K562 (cell line): ENCODE results near the gene HPS5. TPM values are rescaled to one million over a fixed set of nuclear protein-coding genes. Genes with fewer than 3 reads are reported as not detected.

Experiments
- ATAC-seq: fragments of 200-7000 bp; cut with Tn5 transposase; 3 replicates; pipeline ENCODE4 v1.9.1; 2020; ENCODE audit warnings: moderate library complexity
- BruUV-seq: library from RNA; stranded (reverse); fragments of 400-500 nt; replicated peaks from 2 replicates; lab custom pipeline; 2021; lab: Mats Ljungman, UMichigan
- CTCF ChIA-PET: fragments of 300-600 bp; formaldehyde crosslinking; extraction: SDS; loops from one replicate; lab custom pipeline; 2021; ENCODE audit warnings: low intra/inter-chr PET ratio; lab: Yijun Ruan, JAX
- POLR2A ChIA-PET: fragments of 300-600, 350-650 bp; sonication (Branson Sonifier 250); formaldehyde crosslinking; extraction: SDS; loops from one replicate; lab custom pipeline; 2021; ENCODE audit warnings: antibody characterized with exemption, inconsistent platforms; lab: Yijun Ruan, JAX
- DNase-seq, 4 experiments: peaks; one replicate each; pipeline versions ENCODE4 v3.0.0 to v3.0.0-alpha.2; 2011 to 2018; ENCODE audit warnings: low spot score in 3 of 4, mixed read lengths in 3 of 4; ENCODE audit errors: extremely low read depth in 1 of 4
- FAIRE-seq: peaks from 2 replicates; lab custom pipeline; 2011; peaks lifted over from hg19 to GRCh38; lab: Jason Lieb, UNC
- H2AFZ ChIP-seq: 2 replicates; pipeline ENCODE4 v1.6.0; 2011; ENCODE audit warnings: low read depth, low read length, control low read depth, inconsistent platforms
- H3K27ac ChIP-seq: fragments of 200-600 bp; 3 replicates; pipeline ENCODE4 v1.8.0; 2011; ENCODE audit warnings: low read depth, mild to moderate bottlenecking, control low read depth, inconsistent platforms, low read length, moderate library complexity, mixed read lengths; ENCODE audit errors: extremely low read depth
- H3K27me3 ChIP-seq, 2 experiments: fragments of 300-600 bp in 1 of 2; 2 replicates in 1 of 2; 3 replicates in 1 of 2; pipeline versions ENCODE4 v1.6.0 to v1.8.0; 2011; ENCODE audit warnings: inconsistent platforms in 2 of 2, low read length in 2 of 2, mild to moderate bottlenecking in 1 of 2, mixed read lengths in 1 of 2, moderate library complexity in 1 of 2; ENCODE audit not compliant: control insufficient read depth in 2 of 2, insufficient read depth in 2 of 2
- H3K36me3 ChIP-seq: fragments of 300-600 bp; 3 replicates; pipeline ENCODE4 v1.8.0; 2011; ENCODE audit warnings: mild to moderate bottlenecking, low read length, inconsistent platforms; ENCODE audit not compliant: control insufficient read depth, insufficient read depth
- H3K4me1 ChIP-seq, 2 experiments: fragments of 200-600 bp in 1 of 2; replicated peaks in 1 of 2; 2 replicates in 1 of 2; 3 replicates in 1 of 2; pipeline versions ENCODE4 v1.5.1 to v1.8.0; 2011; ENCODE audit warnings: inconsistent platforms in 2 of 2, low read length in 2 of 2, mild to moderate bottlenecking in 1 of 2, mixed read lengths in 1 of 2, moderate library complexity in 1 of 2; ENCODE audit not compliant: control insufficient read depth in 2 of 2, insufficient read depth in 2 of 2
- H3K4me2 ChIP-seq: 2 replicates; pipeline ENCODE4 v1.6.1; 2011; ENCODE audit warnings: low read length, control low read depth, inconsistent platforms, mixed read lengths; ENCODE audit not compliant: insufficient read depth
- H3K4me3 ChIP-seq: fragments of 200-600 bp; sonication (generic), shearing (Covaris generic); 2 replicates; pipeline ENCODE4 v1.5.1; 2016; ENCODE audit warnings: control low read depth, inconsistent platforms
- H3K79me2 ChIP-seq: fragments of 200-600 bp; 3 replicates; pipeline ENCODE4 v1.8.0; 2011; ENCODE audit warnings: low read length, inconsistent platforms; ENCODE audit not compliant: control insufficient read depth, insufficient read depth
- H3K9ac ChIP-seq, 2 experiments: 2 replicates each; pipeline versions ENCODE4 v1.6.0 to v1.6.1; 2011; ENCODE audit warnings: low read depth in 2 of 2, low read length in 2 of 2, control low read depth in 1 of 2, inconsistent platforms in 1 of 2, mild to moderate bottlenecking in 1 of 2, mixed read lengths in 1 of 2; ENCODE audit not compliant: insufficient read depth in 1 of 2
- H3K9me1 ChIP-seq: one replicate; pipeline ENCODE4 v1.6.0; 2011; ENCODE audit warnings: inconsistent platforms, mild to moderate bottlenecking, low read length, moderate library complexity; ENCODE audit not compliant: control insufficient read depth, insufficient read depth
- H3K9me3 ChIP-seq: replicated peaks from 2 replicates; pipeline ENCODE4 v1.5.1; 2011; ENCODE audit warnings: low read depth, low read length, inconsistent platforms; ENCODE audit not compliant: control insufficient read depth, insufficient read depth
- H4K20me1 ChIP-seq: replicated peaks from 2 replicates; pipeline ENCODE4 v1.6.1; 2011; ENCODE audit warnings: low read length, inconsistent platforms, mixed read lengths; ENCODE audit not compliant: control insufficient read depth, insufficient read depth
- BMI1 ChIP-seq: fragments of 150-350 bp; IDR thresholded peaks from 2 replicates; pipeline ENCODE4 v1.6.1; 2014; ENCODE audit warnings: low read length
- CHD2 ChIP-seq: IDR thresholded peaks from 2 replicates; pipeline ENCODE4 v1.6.1; 2011; ENCODE audit warnings: low read depth, low read length
- CTCF ChIP-seq, 3 experiments: IDR thresholded peaks in 2 of 3; conservative IDR thresholded peaks in 1 of 3; 2 replicates each; pipeline ENCODE4 v1.5.1; 2011 to 2012; ENCODE audit warnings: low read length in 3 of 3, mild to moderate bottlenecking in 3 of 3, control low read depth in 2 of 3, improper control_type of control experiment in 1 of 3, inconsistent platforms in 1 of 3, low read depth in 1 of 3, mixed read lengths in 1 of 3, moderate library complexity in 1 of 3; ENCODE audit not compliant: insufficient read depth in 2 of 3
- PRPF4 ChIP-seq: fragments of 200-400 bp; formaldehyde crosslinking; IDR thresholded peaks from one replicate; pipeline ENCODE4 v1.6.1; 2017; ENCODE audit warnings: low read length, low read depth, mild to moderate bottlenecking; ENCODE audit not compliant: insufficient read depth, poor library complexity, severe bottlenecking
- SMAD4 ChIP-seq: fragments of 250-450 bp; sonication (Bioruptor Pico); conservative IDR thresholded peaks from 2 replicates; pipeline ENCODE4 v1.8.0; 2021; ENCODE audit warnings: inconsistent platforms, mild to moderate bottlenecking, moderate library complexity
- ZNF407 ChIP-seq: fragments of 450-650 bp; IDR thresholded peaks from 2 replicates; pipeline ENCODE4 v1.6.1; 2016; ENCODE audit warnings: low read depth
- ZNF41 ChIP-seq: fragments of 250-450 bp; sonication (Bioruptor Pico); conservative IDR thresholded peaks from 2 replicates; pipeline ENCODE4 v1.4.0; 2020; ENCODE audit warnings: mild to moderate bottlenecking
- WGBS: fragments of 100-300 bp; shearing (Covaris generic); methylation state at CpG from one replicate; pipeline ENCODE4 v1.1.6; 2016; ENCODE audit warnings: low coverage, mixed read lengths; ENCODE audit not compliant: insufficient coverage; ENCODE audit errors: missing lambda C conversion rate; 5-methylcytosine and 5-hydroxymethylcytosine counted together
- in situ Hi-C: fragments of 300-500 bp; cut with MboI; formaldehyde crosslinking; loops from 4 replicates; pipeline ENCODE4 v1.15.0; 2018; ENCODE audit warnings: inconsistent platforms, mixed read lengths
- intact Hi-C: fragments of 100-400 bp; cut with micrococcal nuclease; formaldehyde crosslinking; loops from 2 replicates; pipeline ENCODE4 v1.14.2; 2022
- polyA plus RNA-seq, 8 experiments: library from polyadenylated mRNA; depleted of rRNA in 4 of 8; stranded (reverse) in 5 of 8; unstranded in 3 of 8; fragments of >200 nt; fragmentation: Nextera tagmentation in 2 of 8; fragmentation: Illumina TruSeq in 1 of 8; extraction: Ambion mirVana in 2 of 8; extraction: Trizol in 1 of 8; gene quantifications; 2 replicates each; pipeline versions ENCODE4 v1.2.1 to v1.2.3, GENCODE V29; 2011 to 2014; ENCODE audit warnings: inconsistent platforms in 1 of 8, missing spikeins in 1 of 8
- total RNA-seq, 7 experiments: library from RNA; depleted of rRNA in 6 of 7; stranded (reverse); fragments of >200 nt in 6 of 7; fragmentation: Illumina TruSeq in 2 of 7; extraction: Trizol in 2 of 7; gene quantifications; 2 replicates each; pipeline versions ENCODE4 v1.2.1 to v1.2.3, GENCODE V29; 2011 to 2021; ENCODE audit warnings: low replicate concordance in 1 of 7

The HPS5 gene
- total and polyA plus RNA-seq, 9 of the 15 experiments (the other 6 are each of a cell fraction or from before 2014, with no cell fraction given): 12.2 to 28.1 (median 16.8) TPM

GRCh38 chr11:18352581-18352980 lies 30.6 kb upstream of the HPS5 start:
- in situ Hi-C loops: no loop called here
- no peaks in the 10 kb centered on the region for H3K9me3 ChIP-seq
- no peak overlapping the region for H2AFZ ChIP-seq
- no peaks in the 10 kb centered on the region for H3K9me1 ChIP-seq
- no peaks in the 10 kb centered on the region for H3K27me3 ChIP-seq
- H3K79me2 ChIP-seq: no peaks in the 10 kb centered on the region
- H3K9ac ChIP-seq: no peak overlapping the region
- no peak overlapping the region for H3K4me2 ChIP-seq
- DNase-seq (no peak), ATAC-seq (no peak), FAIRE-seq (no peak)
- H3K27ac ChIP-seq: no peak overlapping the region
- peaks cover 83% of the 10 kb centered on the region for H3K36me3 ChIP-seq
- BruUV-seq: no TSS peak
- WGBS: 86% methylated on average over 3 of the region's 3 CpGs
- H3K4me3 ChIP-seq: no peak overlapping the region
- H4K20me1 ChIP-seq: no peaks in the 10 kb centered on the region
- ChIA-PET POLR2A (interaction anchor here (0.8 to 1.3 kb wide), 2 partner anchors 82 to 249 kb away, joined by 3 to 6 read pairs; no protein-coding TSS in a partner anchor), CTCF (no interaction called here)
- TF ChIP-seq BMI1 (no peak), PRPF4 (no peak), CTCF (IDR thresholded peaks at IDR 0.05 in 2 of 3, conservative IDR thresholded peaks at IDR 0.05 in 1 of 3; ENCODE audit: insufficient read depth in 2 of 3, low read depth in 1 of 3, low read length in 3 of 3) (no peak), SMAD4 (CRISPR knock-in tag) (no peak), CHD2 (no peak), ZNF41 (CRISPR knock-in tag) (no peak), ZNF407 (no peak)
- intact Hi-C loops: no loop called here
- no peaks in the 10 kb centered on the region for H3K4me1 ChIP-seq
